ENCODE measurements around the gene CHST8. TPM values are rescaled to one million over a fixed set of nuclear protein-coding genes. Genes with fewer than 3 reads are reported as not detected.

CHST8 gene
- total RNA-seq, 1 donor from 2014 or later: 0.35 TPM

GRCh38 chr19:33772858-33773180, 151.1 kb downstream of the CHST8 start:
- DNase-seq (ENCODE audit: extremely low spot score, unreplicated experiment): no peak
- Mint-ChIP-seq H3K4me3 (ENCODE audit: unreplicated experiment) (no peak overlapping the region), H3K4me1 (ENCODE audit: unreplicated experiment) (no peaks in the 10 kb centered on the region), H3K27ac (ENCODE audit: unreplicated experiment) (no peak overlapping the region), H3K27me3 (ENCODE audit: unreplicated experiment) (peaks cover 6% of the 10 kb centered on the region), H3K36me3 (ENCODE audit: unreplicated experiment) (no peaks in the 10 kb centered on the region), H3K9me3 (ENCODE audit: unreplicated experiment) (no peaks in the 10 kb centered on the region)
- TF ChIP-seq CTCF (IDR thresholded peaks at IDR 0.05): no peak

GRCh38 chr19:33773704-33774624, 152.2 kb downstream of the CHST8 start:
- H3K4me3 Mint-ChIP-seq (ENCODE audit: unreplicated experiment): no peak overlapping the region
- H3K36me3 Mint-ChIP-seq (ENCODE audit: unreplicated experiment): no peaks in the 10 kb centered on the region
- no peaks in the 10 kb centered on the region for H3K9me3 Mint-ChIP-seq (ENCODE audit: unreplicated experiment)
- TF ChIP-seq CTCF (IDR thresholded peaks at IDR 0.05): no peak
- H3K27ac Mint-ChIP-seq (ENCODE audit: unreplicated experiment): no peak overlapping the region
- no peak for DNase-seq (ENCODE audit: extremely low spot score, unreplicated experiment)
- H3K27me3 Mint-ChIP-seq (ENCODE audit: unreplicated experiment): peaks cover 11% of the 10 kb centered on the region
- peaks cover 5% of the 10 kb centered on the region for H3K4me1 Mint-ChIP-seq (ENCODE audit: unreplicated experiment)

- TF ChIP-seq CTCF (IDR thresholded peaks at IDR 0.05): no peak
- Mint-ChIP-seq H3K27me3 (ENCODE audit: unreplicated experiment) (peaks cover 11% of the 10 kb centered on the region), H3K4me3 (ENCODE audit: unreplicated experiment) (no peak overlapping the region), H3K9me3 (ENCODE audit: unreplicated experiment) (no peaks in the 10 kb centered on the region), H3K36me3 (ENCODE audit: unreplicated experiment) (no peaks in the 10 kb centered on the region), H3K27ac (ENCODE audit: unreplicated experiment) (no peak overlapping the region), H3K4me1 (ENCODE audit: unreplicated experiment) (peaks cover 6% of the 10 kb centered on the region)
- DNase-seq (ENCODE audit: extremely low spot score, unreplicated experiment): no peak
Measured at GRCh38 chr19:33774751-33775150, 153.0 kb downstream of the CHST8 start.

GRCh38 chr19:33775731-33776487, 154.2 kb downstream of the CHST8 start:
- no peak overlapping the region for H3K4me3 Mint-ChIP-seq (ENCODE audit: unreplicated experiment)
- peaks cover 6% of the 10 kb centered on the region for H3K4me1 Mint-ChIP-seq (ENCODE audit: unreplicated experiment)
- TF ChIP-seq CTCF (IDR thresholded peaks at IDR 0.05): no peak
- H3K36me3 Mint-ChIP-seq (ENCODE audit: unreplicated experiment): no peaks in the 10 kb centered on the region
- no peaks in the 10 kb centered on the region for H3K9me3 Mint-ChIP-seq (ENCODE audit: unreplicated experiment)
- peaks cover 11% of the 10 kb centered on the region for H3K27me3 Mint-ChIP-seq (ENCODE audit: unreplicated experiment)
- no peak for DNase-seq (ENCODE audit: extremely low spot score, unreplicated experiment)
- H3K27ac Mint-ChIP-seq (ENCODE audit: unreplicated experiment): no peak overlapping the region

GRCh38 chr19:33777351-33777750, 155.6 kb downstream of the CHST8 start:
- Mint-ChIP-seq H3K4me1 (ENCODE audit: unreplicated experiment) (peaks cover 6% of the 10 kb centered on the region), H3K27ac (ENCODE audit: unreplicated experiment) (no peak overlapping the region), H3K9me3 (ENCODE audit: unreplicated experiment) (no peaks in the 10 kb centered on the region), H3K36me3 (ENCODE audit: unreplicated experiment) (no peaks in the 10 kb centered on the region), H3K4me3 (ENCODE audit: unreplicated experiment) (no peak overlapping the region), H3K27me3 (ENCODE audit: unreplicated experiment) (peaks cover 11% of the 10 kb centered on the region)
- no peak for TF ChIP-seq CTCF (IDR thresholded peaks at IDR 0.05)
- DNase-seq (ENCODE audit: extremely low spot score, unreplicated experiment): no peak
